ENCODE measurements around the gene MTFMT. TPM values are rescaled to one million over a fixed set of nuclear protein-coding genes. Genes with fewer than 3 reads are reported as not detected.

Gene MTFMT
- total RNA-seq, 4 donors from 2014 or later: 21.1 to 36.9 (median 29.4) TPM

GRCh38 chr15:65042776-65043327, 13.4 kb upstream of the MTFMT start:
- H3K36me3 ChIP-seq: peaks cover 0 to 6% of the 10 kb centered on the region in 2 donors
- TF ChIP-seq POLR2A (IDR thresholded peaks at IDR 0.05) (no peak), EP300 (IDR thresholded peaks at IDR 0.05) (no peak), POLR2AphosphoS5 (IDR thresholded peaks at IDR 0.05) (no peak)
- TF ChIP-seq, protein P1, sequence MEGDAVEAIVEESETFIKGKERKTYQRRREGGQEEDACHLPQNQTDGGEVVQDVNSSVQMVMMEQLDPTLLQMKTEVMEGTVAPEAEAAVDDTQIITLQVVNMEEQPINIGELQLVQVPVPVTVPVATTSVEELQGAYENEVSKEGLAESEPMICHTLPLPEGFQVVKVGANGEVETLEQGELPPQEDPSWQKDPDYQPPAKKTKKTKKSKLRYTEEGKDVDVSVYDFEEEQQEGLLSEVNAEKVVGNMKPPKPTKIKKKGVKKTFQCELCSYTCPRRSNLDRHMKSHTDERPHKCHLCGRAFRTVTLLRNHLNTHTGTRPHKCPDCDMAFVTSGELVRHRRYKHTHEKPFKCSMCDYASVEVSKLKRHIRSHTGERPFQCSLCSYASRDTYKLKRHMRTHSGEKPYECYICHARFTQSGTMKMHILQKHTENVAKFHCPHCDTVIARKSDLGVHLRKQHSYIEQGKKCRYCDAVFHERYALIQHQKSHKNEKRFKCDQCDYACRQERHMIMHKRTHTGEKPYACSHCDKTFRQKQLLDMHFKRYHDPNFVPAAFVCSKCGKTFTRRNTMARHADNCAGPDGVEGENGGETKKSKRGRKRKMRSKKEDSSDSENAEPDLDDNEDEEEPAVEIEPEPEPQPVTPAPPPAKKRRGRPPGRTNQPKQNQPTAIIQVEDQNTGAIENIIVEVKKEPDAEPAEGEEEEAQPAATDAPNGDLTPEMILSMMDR (IDR thresholded peaks at IDR 0.05): no peak
- peak overlapping the region in 2 of 4 donors; percentile 11 to 26 for H3K27ac ChIP-seq
- H3K9me3 ChIP-seq: no peaks in the 10 kb centered on the region
- H3K27me3 ChIP-seq: no peaks in the 10 kb centered on the region
- H3K4me3 ChIP-seq: no peak overlapping the region
- peaks cover 0 to 37% (median 4%) of the 10 kb centered on the region in 3 donors for H3K4me1 ChIP-seq
- ATAC-seq: no peak
- 51 to 75% methylated on average over 3 to 4 of the region's 4 CpGs for WGBS, 2 donors (ENCODE audit: low coverage in 1 of 2)

DNA sequence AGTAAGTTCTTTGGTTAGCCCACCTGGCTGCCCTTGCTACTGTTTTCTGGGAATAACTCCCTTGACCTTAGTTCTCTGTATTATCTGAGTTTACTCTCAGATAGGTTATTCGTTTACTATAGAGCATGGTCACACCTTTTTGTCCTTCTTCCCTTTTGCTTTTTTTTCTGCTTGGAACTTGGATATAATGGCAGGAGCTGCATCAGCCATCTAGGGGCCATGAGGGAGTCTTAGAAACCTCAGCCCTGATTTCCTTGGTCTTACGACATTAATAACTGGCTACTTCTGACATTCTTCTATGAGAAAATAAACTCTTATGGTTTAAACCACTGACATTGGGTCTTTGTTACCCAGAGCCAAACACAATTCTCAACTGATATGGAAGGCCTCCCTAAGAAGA, 12.3 kb upstream of the MTFMT start:
- Histone ChIP-seq H3K4me3 (no peak overlapping the region), H3K9me3 (no peaks in the 10 kb centered on the region), H3K27ac (no peak overlapping the region), H3K36me3 (peaks cover 0 to 6% of the 10 kb centered on the region in 2 donors), H3K4me1 (peaks cover 0 to 36% (median 4%) of the 10 kb centered on the region in 3 donors), H3K27me3 (no peaks in the 10 kb centered on the region)
- TF ChIP-seq, protein P1 (IDR thresholded peaks at IDR 0.05): no peak
- TF ChIP-seq POLR2A (IDR thresholded peaks at IDR 0.05) (no peak), EP300 (IDR thresholded peaks at IDR 0.05) (no peak), POLR2AphosphoS5 (IDR thresholded peaks at IDR 0.05) (no peak)
- 86 to 92% methylated on average over 2 of the region's 2 CpGs for WGBS, 2 donors (ENCODE audit: low coverage in 1 of 2)
- no peak for ATAC-seq

DNA sequence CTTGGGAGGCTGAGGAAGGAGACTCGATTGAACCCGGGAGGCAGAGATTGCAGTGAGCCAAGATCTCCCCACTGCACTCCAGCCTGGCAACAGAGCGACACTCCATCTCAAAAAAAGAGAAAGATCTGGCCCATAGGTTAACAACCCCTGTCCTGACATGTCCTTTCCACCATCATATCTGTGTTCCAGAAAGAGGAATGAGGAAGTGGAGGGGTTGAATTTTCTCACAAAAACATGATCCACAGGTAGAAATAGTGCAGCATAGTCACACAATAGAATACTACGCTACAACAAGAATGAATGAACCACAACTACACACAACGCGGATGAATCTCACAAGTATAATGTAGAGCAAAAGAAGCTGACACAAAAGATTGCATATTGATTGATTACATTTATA, 11.0 kb upstream of the MTFMT start:
- Histone ChIP-seq H3K36me3 (peaks cover 0 to 6% of the 10 kb centered on the region in 2 donors), H3K27ac (no peak overlapping the region), H3K4me3 (no peak overlapping the region), H3K27me3 (no peaks in the 10 kb centered on the region), H3K4me1 (peaks cover 0 to 33% (median 4%) of the 10 kb centered on the region in 3 donors), H3K9me3 (no peaks in the 10 kb centered on the region)
- WGBS, 2 donors (ENCODE audit: low coverage in 1 of 2): 79 to 87% methylated on average over 5 to 6 of the region's 6 CpGs
- no peak for ATAC-seq
- TF ChIP-seq POLR2A (IDR thresholded peaks at IDR 0.05) (no peak), POLR2AphosphoS5 (IDR thresholded peaks at IDR 0.05) (no peak), EP300 (IDR thresholded peaks at IDR 0.05) (no peak)
- TF ChIP-seq, protein P1 (IDR thresholded peaks at IDR 0.05): no peak

- H3K27ac ChIP-seq: peak overlapping the region in 2 of 4 donors; percentile 10 to 19
- H3K4me3 ChIP-seq: no peak overlapping the region
- TF ChIP-seq EP300 (IDR thresholded peaks at IDR 0.05) (no peak), POLR2AphosphoS5 (IDR thresholded peaks at IDR 0.05) (no peak), POLR2A (IDR thresholded peaks at IDR 0.05) (no peak)
- TF ChIP-seq, protein P1 (IDR thresholded peaks at IDR 0.05): no peak
- no peaks in the 10 kb centered on the region for H3K36me3 ChIP-seq
- no peaks in the 10 kb centered on the region for H3K27me3 ChIP-seq
- WGBS, 2 donors (ENCODE audit: low coverage in 1 of 2): 0 to 43% methylated on average over 1 to 4 of the region's 5 CpGs
- peaks cover 0 to 23% (median 2%) of the 10 kb centered on the region in 3 donors for H3K4me1 ChIP-seq
- H3K9me3 ChIP-seq: no peaks in the 10 kb centered on the region
- no peak for ATAC-seq
Observed at GRCh38 chr15:65038836-65039235, 9.4 kb upstream of the MTFMT start.

DNA sequence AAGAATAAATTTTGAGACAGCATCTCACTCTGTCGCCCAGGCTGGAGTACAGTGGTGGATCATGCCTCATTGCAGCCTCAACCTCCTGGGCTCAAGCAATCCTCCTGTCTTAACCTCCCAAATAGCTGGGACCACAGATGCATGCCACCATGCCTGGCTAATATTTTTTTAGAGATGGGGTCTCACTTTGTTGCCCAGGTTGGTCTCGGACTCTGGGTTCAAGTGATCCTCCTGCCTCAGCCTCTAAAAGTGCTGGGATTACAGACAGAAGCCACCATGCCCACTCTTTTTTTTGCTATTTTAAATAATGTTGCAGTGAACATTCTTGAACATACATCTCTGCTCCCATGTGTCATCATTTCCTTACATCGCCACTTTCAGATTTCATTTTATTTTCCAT, 9.0 kb upstream of the MTFMT start:
- H3K27ac ChIP-seq: peak overlapping the region in 2 of 4 donors; percentile 10 to 19
- ATAC-seq: no peak
- no peaks in the 10 kb centered on the region for H3K9me3 ChIP-seq
- H3K27me3 ChIP-seq: no peaks in the 10 kb centered on the region
- no peaks in the 10 kb centered on the region for H3K36me3 ChIP-seq
- H3K4me3 ChIP-seq: no peak overlapping the region
- peaks cover 0 to 23% (median 4%) of the 10 kb centered on the region in 3 donors for H3K4me1 ChIP-seq
- 75 to 90% methylated on average over 2 to 3 of the region's 3 CpGs for WGBS, 2 donors (ENCODE audit: low coverage in 1 of 2)
- TF ChIP-seq EP300 (IDR thresholded peaks at IDR 0.05) (no peak), POLR2A (IDR thresholded peaks at IDR 0.05) (no peak), POLR2AphosphoS5 (IDR thresholded peaks at IDR 0.05) (no peak)
- TF ChIP-seq, protein P1 (IDR thresholded peaks at IDR 0.05): no peak
